Type B pancreatic cell (in vitro differentiated cells): Measurements from ENCODE around the gene STMP1. TPM values are rescaled to one million over a fixed set of nuclear protein-coding genes. Genes with fewer than 3 reads are reported as not detected.

Experiments
- DNase-seq: peaks from one replicate; pipeline ENCODE4 v3.0.0; 2021; ENCODE audit warnings: mixed read lengths; ENCODE audit not compliant: unreplicated experiment; ENCODE audit errors: extremely low spot score
- H3K27ac Mint-ChIP-seq: 2 replicates; pipeline ENCODE4 v1.8.0; 2021; ENCODE audit warnings: mild to moderate bottlenecking, mixed read lengths
- H3K27me3 Mint-ChIP-seq: 2 replicates; pipeline ENCODE4 v1.8.0; 2021; ENCODE audit warnings: mixed read lengths
- H3K36me3 Mint-ChIP-seq: 2 replicates; pipeline ENCODE4 v1.8.0; 2021; ENCODE audit warnings: mixed read lengths
- H3K4me1 Mint-ChIP-seq: one replicate; pipeline ENCODE4 v1.8.0; 2021; ENCODE audit warnings: mixed read lengths; ENCODE audit not compliant: unreplicated experiment
- H3K4me3 Mint-ChIP-seq: 2 replicates; pipeline ENCODE4 v1.8.0; 2021; ENCODE audit warnings: mild to moderate bottlenecking, mixed read lengths
- H3K9me3 Mint-ChIP-seq: 2 replicates; pipeline ENCODE4 v1.8.0; 2021; ENCODE audit warnings: mixed read lengths
- CTCF ChIP-seq: fragments of 200-600 bp; sonication (generic); conservative IDR thresholded peaks from 2 replicates; pipeline ENCODE4 v1.5.0; 2021; ENCODE audit warnings: antibody characterized with exemption, mild to moderate bottlenecking
- total RNA-seq: library from RNA; stranded (reverse); gene quantifications from 2 replicates; pipeline ENCODE4 v1.2.1, GENCODE V29; 2021; ENCODE audit warnings: low replicate concordance

The STMP1 gene
- total RNA-seq, 1 donor from 2014 or later = 58.2 TPM

GRCh38 chr7:135717693-135718092 lies 55.4 kb downstream of the STMP1 start:
- Mint-ChIP-seq H3K4me3 (no peak overlapping the region), H3K27me3 (peaks cover 3% of the 10 kb centered on the region), H3K27ac (no peak overlapping the region), H3K4me1 (peaks cover 14% of the 10 kb centered on the region), H3K9me3 (no peaks in the 10 kb centered on the region), H3K36me3 (no peaks in the 10 kb centered on the region)
- no peak for TF ChIP-seq CTCF
- no peak for DNase-seq

- Mint-ChIP-seq H3K27me3 (peaks cover 3% of the 10 kb centered on the region), H3K36me3 (no peaks in the 10 kb centered on the region), H3K4me1 (peaks cover 13% of the 10 kb centered on the region), H3K4me3 (no peak overlapping the region), H3K9me3 (no peaks in the 10 kb centered on the region), H3K27ac (no peak overlapping the region)
- TF ChIP-seq CTCF = no peak
- no peak for DNase-seq
These were observed 55.9 kb downstream of the STMP1 start for GRCh38 chr7:135718219-135718618.

GRCh38 chr7:135718794-135719437 lies 56.6 kb downstream of the STMP1 start:
- H3K36me3 Mint-ChIP-seq = no peaks in the 10 kb centered on the region
- H3K4me1 Mint-ChIP-seq = peaks cover 17% of the 10 kb centered on the region
- H3K27ac Mint-ChIP-seq = no peak overlapping the region
- no peaks in the 10 kb centered on the region for H3K9me3 Mint-ChIP-seq
- H3K4me3 Mint-ChIP-seq = no peak overlapping the region
- peaks cover 4% of the 10 kb centered on the region for H3K27me3 Mint-ChIP-seq
- no peak for TF ChIP-seq CTCF
- DNase-seq = no peak

- Mint-ChIP-seq H3K27ac (no peak overlapping the region), H3K4me3 (no peak overlapping the region), H3K36me3 (no peaks in the 10 kb centered on the region), H3K9me3 (no peaks in the 10 kb centered on the region), H3K4me1 (peaks cover 17% of the 10 kb centered on the region), H3K27me3 (peaks cover 6% of the 10 kb centered on the region)
- TF ChIP-seq CTCF = no peak
- DNase-seq = no peak
These were observed 57.4 kb downstream of the STMP1 start for GRCh38 chr7:135719688-135720087.

GRCh38 chr7:135721198-135721820 lies 59.0 kb downstream of the STMP1 start:
- TF ChIP-seq CTCF = no peak
- no peak for DNase-seq
- Mint-ChIP-seq H3K4me3 (no peak overlapping the region), H3K9me3 (no peaks in the 10 kb centered on the region), H3K27ac (no peak overlapping the region), H3K4me1 (peaks cover 23% of the 10 kb centered on the region), H3K27me3 (peaks cover 11% of the 10 kb centered on the region), H3K36me3 (no peaks in the 10 kb centered on the region)
